B cell (primary cell): Measurements from ENCODE around the gene FRYL. TPM values are rescaled to one million over a fixed set of nuclear protein-coding genes. Genes with fewer than 3 reads are reported as not detected.

Experiments used
- ATAC-seq: fragments of 200-7000 bp; cut with Tn5 transposase; one replicate; pipeline ENCODE4 v1.10.0; 2021; ENCODE audit warnings: low read depth, mild to moderate bottlenecking, moderate number of reproducible peaks, moderate library complexity
- CTCF ChIA-PET: fragments of 350-600 bp; sonication (Branson Sonifier 250); formaldehyde crosslinking; loops from one replicate; lab custom pipeline; 2021; ENCODE audit warnings: antibody characterized with exemption, inconsistent platforms; lab: Charles Lee
- POLR2A ChIA-PET: fragments of 350-600 bp; sonication (Branson Sonifier 250); formaldehyde crosslinking; loops from one replicate; lab custom pipeline; 2021; ENCODE audit warnings: antibody characterized with exemption; lab: Charles Lee
- DNase-seq: peaks from one replicate; pipeline ENCODE4 v3.0.0; 2013
- H2AFZ ChIP-seq: 2 replicates; pipeline ENCODE4 v1.6.1; 2012; ENCODE audit warnings: mild to moderate bottlenecking, low read depth, low read length; ENCODE audit not compliant: insufficient read depth, poor library complexity, severe bottlenecking
- H3K27ac ChIP-seq, 2 donors: 1 replicate in 1 of 2; 2 replicates in 1 of 2; pipeline ENCODE4 v1.5.1; 2012 to 2013; ENCODE audit warnings: low read length in 2 of 2, mild to moderate bottlenecking in 2 of 2, moderate library complexity in 1 of 2
- H3K27me3 ChIP-seq, 4 experiments: fragments of 200-600 bp in 1 of 4; sonication (generic) in 1 of 4; replicated peaks in 1 of 4; 1 replicate in 2 of 4; 2 replicates in 2 of 4; pipeline versions ENCODE4 v1.6.1 to v1.7.0; 2013 to 2016; ENCODE audit warnings: low read length in 3 of 4, mild to moderate bottlenecking in 2 of 4, mixed read lengths in 1 of 4, moderate library complexity in 1 of 4; ENCODE audit not compliant: insufficient read depth in 4 of 4, control insufficient read depth in 3 of 4; ENCODE audit errors: control extremely low read depth in 1 of 4
- H3K36me3 ChIP-seq, 2 experiments: replicated peaks in 1 of 2; 1 replicate in 1 of 2; 2 replicates in 1 of 2; pipeline versions ENCODE4 v1.6.1 to v1.7.1; 2013; ENCODE audit warnings: low read length in 1 of 2; ENCODE audit not compliant: insufficient read depth in 2 of 2, control insufficient read depth in 1 of 2; ENCODE audit errors: control extremely low read depth in 1 of 2, extremely low read depth in 1 of 2
- H3K4me1 ChIP-seq, 2 donors: fragments of 200-600 bp in 1 of 2; sonication (generic) in 1 of 2; 1 replicate in 1 of 2; 2 replicates in 1 of 2; pipeline versions ENCODE4 v1.5.1 to v1.6.1; 2013 to 2017; ENCODE audit warnings: low read length in 2 of 2; ENCODE audit not compliant: control insufficient read depth in 2 of 2, insufficient read depth in 2 of 2
- H3K4me2 ChIP-seq: replicated peaks from 2 replicates; pipeline ENCODE3; 2012; ENCODE audit warnings: mild to moderate bottlenecking, low read depth, low read length; ENCODE audit not compliant: poor library complexity, severe bottlenecking
- H3K4me3 ChIP-seq, 5 experiments: fragments of 200-600 bp in 1 of 5; sonication (generic) in 1 of 5; 1 replicate in 3 of 5; 2 replicates in 2 of 5; pipeline versions ENCODE4 v1.5.1 to v1.7.0; 2011 to 2016; ENCODE audit warnings: low read length in 4 of 5, mild to moderate bottlenecking in 4 of 5, low read depth in 2 of 5, control low read depth in 1 of 5, moderate library complexity in 1 of 5; ENCODE audit not compliant: insufficient read depth in 1 of 5; ENCODE audit errors: control extremely low read depth in 1 of 5, extremely low read depth in 1 of 5
- H3K79me2 ChIP-seq: fragments of 200-600 bp; sonication (generic); one replicate; pipeline ENCODE4 v1.6.0; 2016; ENCODE audit warnings: low read length; ENCODE audit not compliant: control insufficient read depth, insufficient read depth
- H3K9ac ChIP-seq: fragments of 200-600 bp; sonication (generic); 2 replicates; pipeline ENCODE4 v1.6.1; 2017; ENCODE audit warnings: mild to moderate bottlenecking, low read length, moderate library complexity
- H3K9me3 ChIP-seq, 3 donors: one replicate each; pipeline versions ENCODE4 v1.6.1 to v1.7.1; 2013; ENCODE audit warnings: low read length in 2 of 3; ENCODE audit not compliant: control insufficient read depth in 2 of 3, insufficient read depth in 1 of 3; ENCODE audit errors: control extremely low read depth in 1 of 3
- H4K20me1 ChIP-seq: 2 replicates; pipeline ENCODE4 v1.6.0; 2012; ENCODE audit warnings: mild to moderate bottlenecking, low read length; ENCODE audit not compliant: insufficient read depth, control insufficient read depth, poor library complexity, severe bottlenecking
- H3K27ac Mint-ChIP-seq: one replicate; pipeline ENCODE4 v1.8.0; 2021; ENCODE audit warnings: mixed read lengths
- H3K27me3 Mint-ChIP-seq: one replicate; pipeline ENCODE4 v1.8.0; 2021; ENCODE audit warnings: mixed read lengths
- H3K4me1 Mint-ChIP-seq: one replicate; pipeline ENCODE4 v1.8.0; 2021; ENCODE audit warnings: mixed read lengths
- H3K4me3 Mint-ChIP-seq: one replicate; pipeline ENCODE4 v1.8.0; 2021; ENCODE audit warnings: mixed read lengths
- H3K9me3 Mint-ChIP-seq: one replicate; pipeline ENCODE4 v1.8.0; 2022; ENCODE audit warnings: mixed read lengths; ENCODE audit not compliant: insufficient read depth
- EZH2 ChIP-seq: IDR thresholded peaks from 2 replicates; pipeline ENCODE4 v1.6.1; 2012; ENCODE audit warnings: borderline replicate concordance, low read depth, mild to moderate bottlenecking, moderate library complexity, low read length; ENCODE audit not compliant: insufficient read depth, poor library complexity, severe bottlenecking
- WGBS: methylation state at CpG from one replicate; pipeline ENCODE4 v1.1.5; 2013; ENCODE audit warnings: missing lambda C conversion rate; ENCODE audit not compliant: insufficient coverage; 5-methylcytosine and 5-hydroxymethylcytosine counted together
- intact Hi-C: fragments of 100-400 bp; cut with micrococcal nuclease; formaldehyde crosslinking; loops from one replicate; pipeline ENCODE4 v1.10.0; 2022
- polyA plus RNA-seq: library from polyadenylated mRNA; depleted of rRNA; stranded (reverse); fragments of >200 nt; gene quantifications from 2 replicates; pipeline ENCODE4 v1.2.3, GENCODE V29; 2012
- total RNA-seq, 2 donors: library from RNA; stranded (reverse); fragments of 120-200 nt in 1 of 2; gene quantifications; 1 replicate in 1 of 2; 2 replicates in 1 of 2; pipeline versions ENCODE4 v1.2.3 to v1.2.4, GENCODE V29; 2013 to 2022
- TF ChIP-seq, protein P1 (sequence below): fragments of 200-600 bp; IDR thresholded peaks from one replicate; pipeline ENCODE4 v1.8.0; 2022; ENCODE audit warnings: antibody characterized with exemption, mild to moderate bottlenecking

Gene FRYL
- total and polyA plus RNA-seq, 2 donors (not counting 1 experiment from before 2014, with no cell fraction given) = 15.5 to 138 TPM

DNA sequence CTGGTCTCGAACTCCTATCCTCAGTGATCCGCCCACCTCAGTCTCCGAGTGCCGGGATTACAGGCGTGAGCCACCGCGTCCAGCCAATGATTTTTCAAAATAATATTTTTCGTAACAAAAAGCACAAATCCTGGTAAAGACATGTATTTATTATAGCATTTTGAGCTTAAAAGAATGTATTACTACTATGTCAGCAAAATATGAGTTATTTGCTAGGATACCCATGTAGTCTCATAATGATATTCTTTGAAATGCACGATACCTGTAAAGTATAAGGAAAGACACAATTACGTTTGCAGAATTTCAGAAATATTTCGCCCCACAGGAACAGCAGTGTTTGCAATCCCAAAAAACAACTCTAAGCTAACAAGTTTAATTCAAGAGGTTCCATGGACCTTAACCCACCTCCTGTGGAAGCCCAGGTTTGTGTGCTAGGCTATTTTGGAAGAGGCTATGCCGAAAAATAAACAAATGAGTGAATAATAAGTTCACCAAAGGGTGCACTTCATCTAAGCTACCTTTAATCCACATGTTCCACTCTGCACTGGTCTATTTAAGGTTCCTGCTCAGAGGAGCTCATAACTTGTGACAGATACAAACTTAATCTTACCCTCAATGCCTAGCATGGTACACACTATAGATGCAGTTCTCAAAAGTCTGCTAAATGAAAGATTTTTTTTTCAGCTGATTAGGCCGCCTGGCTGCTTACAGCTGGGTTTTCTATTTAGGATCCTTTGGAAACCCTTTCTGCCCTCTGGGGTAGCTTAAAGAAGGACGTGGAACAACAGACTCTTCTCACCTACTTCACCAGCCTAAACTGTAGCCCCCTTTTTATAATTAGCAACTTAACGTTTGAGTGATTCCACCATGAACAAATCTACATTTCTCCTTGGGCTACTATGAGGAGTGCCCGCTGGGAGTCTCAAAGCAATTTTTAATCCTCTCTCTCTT, 5.0 kb downstream of the FRYL start:
- CTCF ChIA-PET = no interaction called here
- DNase-seq (no peak), ATAC-seq (no peak)
- 100% methylated on average over 1 of the region's 16 CpGs for WGBS
- intact Hi-C loops = loop anchor here (10.0 kb wide), 1 partner anchor 90 kb away; no protein-coding TSS in a partner anchor
- Histone ChIP-seq H3K9me3 (no peaks in the 10 kb centered on the region), H3K27ac (no peak overlapping the region), H3K9ac (no peak overlapping the region), H3K4me1 (peaks cover 43 to 59% of the 10 kb centered on the region in 2 donors), H4K20me1 (peaks cover 55% of the 10 kb centered on the region), H2AFZ (no peak overlapping the region), H3K4me2 (no peak overlapping the region), H3K4me3 (no peak overlapping the region), H3K79me2 (peaks cover 92% of the 10 kb centered on the region), H3K27me3 (no peaks in the 10 kb centered on the region), H3K36me3 (no peaks in the 10 kb centered on the region)
- POLR2A ChIA-PET = interaction anchor here (0.6 kb wide), 1 partner anchor 39 kb away, joined by 11 read pairs; no protein-coding TSS in a partner anchor
- H3K27me3 Mint-ChIP-seq = no peaks in the 10 kb centered on the region
- H3K4me3 Mint-ChIP-seq = no peak overlapping the region
- no peak overlapping the region for H3K27ac Mint-ChIP-seq
- peaks cover 70% of the 10 kb centered on the region for H3K4me1 Mint-ChIP-seq
- TF ChIP-seq, protein P1, sequence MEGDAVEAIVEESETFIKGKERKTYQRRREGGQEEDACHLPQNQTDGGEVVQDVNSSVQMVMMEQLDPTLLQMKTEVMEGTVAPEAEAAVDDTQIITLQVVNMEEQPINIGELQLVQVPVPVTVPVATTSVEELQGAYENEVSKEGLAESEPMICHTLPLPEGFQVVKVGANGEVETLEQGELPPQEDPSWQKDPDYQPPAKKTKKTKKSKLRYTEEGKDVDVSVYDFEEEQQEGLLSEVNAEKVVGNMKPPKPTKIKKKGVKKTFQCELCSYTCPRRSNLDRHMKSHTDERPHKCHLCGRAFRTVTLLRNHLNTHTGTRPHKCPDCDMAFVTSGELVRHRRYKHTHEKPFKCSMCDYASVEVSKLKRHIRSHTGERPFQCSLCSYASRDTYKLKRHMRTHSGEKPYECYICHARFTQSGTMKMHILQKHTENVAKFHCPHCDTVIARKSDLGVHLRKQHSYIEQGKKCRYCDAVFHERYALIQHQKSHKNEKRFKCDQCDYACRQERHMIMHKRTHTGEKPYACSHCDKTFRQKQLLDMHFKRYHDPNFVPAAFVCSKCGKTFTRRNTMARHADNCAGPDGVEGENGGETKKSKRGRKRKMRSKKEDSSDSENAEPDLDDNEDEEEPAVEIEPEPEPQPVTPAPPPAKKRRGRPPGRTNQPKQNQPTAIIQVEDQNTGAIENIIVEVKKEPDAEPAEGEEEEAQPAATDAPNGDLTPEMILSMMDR = no peak
- no peak for TF ChIP-seq EZH2
- H3K9me3 Mint-ChIP-seq = no peaks in the 10 kb centered on the region

DNA sequence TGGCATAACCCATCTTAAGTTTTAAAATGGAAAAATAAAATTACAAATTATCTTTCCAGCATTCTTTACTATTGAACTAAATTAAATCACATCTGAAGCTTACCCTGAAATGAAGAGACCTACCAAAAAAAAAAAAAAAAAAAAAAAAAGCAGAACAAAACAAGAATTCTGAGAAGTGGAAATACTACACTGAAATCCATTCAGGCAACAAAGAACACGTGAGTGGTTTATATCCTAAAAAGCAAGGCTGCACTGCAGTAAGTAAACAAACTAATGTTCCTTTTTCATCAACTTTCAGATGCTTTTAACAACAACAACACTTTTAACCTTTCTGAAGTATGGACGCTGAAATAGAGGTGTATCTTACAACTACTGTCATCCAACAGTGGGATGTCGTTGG, 7.5 kb downstream of the FRYL start:
- Histone ChIP-seq H2AFZ (no peak overlapping the region), H3K9ac (peak overlapping the region; percentile 16), H3K79me2 (peaks cover 99% of the 10 kb centered on the region), H3K27me3 (no peaks in the 10 kb centered on the region), H4K20me1 (peaks cover 64% of the 10 kb centered on the region), H3K4me1 (peaks cover 29 to 49% of the 10 kb centered on the region in 2 donors), H3K4me2 (peak overlapping the region; percentile 37), H3K9me3 (no peaks in the 10 kb centered on the region), H3K27ac (no peak overlapping the region), H3K4me3 (no peak overlapping the region), H3K36me3 (peaks cover 0 to 2% of the 10 kb centered on the region in 2 experiments)
- Mint-ChIP-seq H3K27ac (peak overlapping the region; percentile 32), H3K9me3 (no peaks in the 10 kb centered on the region), H3K27me3 (no peaks in the 10 kb centered on the region), H3K4me3 (peak overlapping the region; percentile 52), H3K4me1 (peaks cover 67% of the 10 kb centered on the region)
- intact Hi-C loops = loop anchor here (10.0 kb wide), 1 partner anchor 88 kb away; no protein-coding TSS in a partner anchor
- ATAC-seq (no peak), DNase-seq (no peak)
- TF ChIP-seq, protein P1 = no peak
- no peak for TF ChIP-seq EZH2
- ChIA-PET POLR2A (no interaction called here), CTCF (no interaction called here)
- WGBS = 42% methylated on average over 2 of the region's 3 CpGs
